Cerebellar nuclear complex (tissue), 1 donor: ENCODE results near the gene PM20D1.
"Not testable (repeated sequence)": the region's sequence is repeated elsewhere in the genome, so short reads cannot be mapped to it uniquely, and the experiment has no call there.

Experiments
- DNase-seq, 2 experiments: peaks; one replicate each; lab custom pipeline; 2025; lab: John Stamatoyannopoulos, UW

The PM20D1 gene

GRCh38 chr1:205840146-205840923, 9.6 kb downstream of the PM20D1 start:
- no peak for DNase-seq

GRCh38 chr1:205837382-205837970, 12.5 kb downstream of the PM20D1 start:
- no peak for DNase-seq

- no peak for DNase-seq
These were observed 15.2 kb downstream of the PM20D1 start for GRCh38 chr1:205834751-205835150.

GRCh38 chr1:205832326-205832751, 17.6 kb downstream of the PM20D1 start:
- DNase-seq, result no peak

GRCh38 chr1:205827623-205828022, 22.3 kb downstream of the PM20D1 start:
- no peak for DNase-seq

- no peak for DNase-seq
These were observed 22.9 kb downstream of the PM20D1 start for GRCh38 chr1:205826995-205827394.

- DNase-seq, result no peak
These were observed 23.7 kb downstream of the PM20D1 start for GRCh38 chr1:205826016-205826806.

- DNase-seq, result no peak
These were observed 25.8 kb downstream of the PM20D1 start for GRCh38 chr1:205824180-205824579.

GRCh38 chr1:205823260-205823659, 26.7 kb downstream of the PM20D1 start:
- not testable (repeated sequence) for DNase-seq

GRCh38 chr1:205822397-205822796, 27.5 kb downstream of the PM20D1 start:
- no peak for DNase-seq

GRCh38 chr1:205817988-205818387, 31.9 kb downstream of the PM20D1 start:
- no peak for DNase-seq

GRCh38 chr1:205817364-205817763, 32.6 kb downstream of the PM20D1 start:
- no peak for DNase-seq

GRCh38 chr1:205813755-205814058, 36.2 kb downstream of the PM20D1 start:
- no peak for DNase-seq

- DNase-seq, result peak; percentile 90 to 92
These were observed 36.8 kb downstream of the PM20D1 start, which contains the start of gene SLC41A1 for GRCh38 chr1:205812878-205813754. Gene SLC41A1 (minus strand): TSS chr1:205813198. CDS start chr1:205810441, 2,757 bp downstream.

GRCh38 chr1:205812271-205812877, 37.6 kb downstream of the PM20D1 start:
- DNase-seq, result no peak

GRCh38 chr1:205811660-205812059, 38.3 kb downstream of the PM20D1 start:
- no peak for DNase-seq

GRCh38 chr1:205810448-205811157, 39.3 kb downstream of the PM20D1 start:
- no peak for DNase-seq

- DNase-seq, result no peak
These were observed 40.0 kb downstream of the PM20D1 start for GRCh38 chr1:205809942-205810345.

- no peak for DNase-seq
These were observed 40.5 kb downstream of the PM20D1 start for GRCh38 chr1:205809469-205809868.

- DNase-seq, result no peak
These were observed 44.7 kb downstream of the PM20D1 start for GRCh38 chr1:205805082-205805711.
